HG03575 (cell line): ENCODE data around the gene ATG3.

Experiments used
- ATAC-seq: cut with Tn5 transposase; IDR thresholded peaks from one replicate; pipeline ENCODE4 v1.9.1; 2021; ENCODE audit not compliant: unreplicated experiment, insufficient number of reproducible peaks, low FRiP score; ENCODE audit errors: extremely low read depth

The ATG3 gene

GRCh38 chr3:112561734-112562529 is at the start of gene ATG3, which contains the start of gene SLC35A5:
Gene ATG3 (minus strand): TSS chr3:112561962. CDS start chr3:112561528, 434 bp downstream.
Gene SLC35A5 (plus strand): TSS chr3:112562045. CDS start chr3:112563404, 1,359 bp downstream.
- peak; percentile 52 for ATAC-seq

- no peak for ATAC-seq
These were observed 48.4 kb upstream of the ATG3 start for GRCh38 chr3:112610121-112610520.

GRCh38 chr3:112607863-112608262 is 46.1 kb upstream of the ATG3 start:
- ATAC-seq, result no peak

GRCh38 chr3:112606098-112606497 is 44.3 kb upstream of the ATG3 start:
- no peak for ATAC-seq

GRCh38 chr3:112605285-112605684 is 43.5 kb upstream of the ATG3 start:
- no peak for ATAC-seq

GRCh38 chr3:112604536-112604935 is 42.8 kb upstream of the ATG3 start:
- ATAC-seq, result no peak

GRCh38 chr3:112602217-112602838 is 40.6 kb upstream of the ATG3 start:
- ATAC-seq, result no peak

- ATAC-seq, result no peak
These were observed 37.0 kb upstream of the ATG3 start for GRCh38 chr3:112598731-112599130.

GRCh38 chr3:112597945-112598344 is 36.2 kb upstream of the ATG3 start:
- ATAC-seq, result no peak

- no peak for ATAC-seq
These were observed 33.1 kb upstream of the ATG3 start for GRCh38 chr3:112594856-112595255.

- no peak for ATAC-seq
These were observed 31.5 kb upstream of the ATG3 start for GRCh38 chr3:112593258-112593657.

GRCh38 chr3:112587336-112587735 is 25.6 kb upstream of the ATG3 start:
- no peak for ATAC-seq

- ATAC-seq, result no peak
These were observed 24.0 kb upstream of the ATG3 start for GRCh38 chr3:112585782-112586181.

GRCh38 chr3:112583105-112583504 is 21.3 kb upstream of the ATG3 start:
- ATAC-seq, result no peak

- ATAC-seq, result no peak
These were observed 20.6 kb upstream of the ATG3 start for GRCh38 chr3:112582244-112582874.

- no peak for ATAC-seq
These were observed 17.9 kb upstream of the ATG3 start for GRCh38 chr3:112579697-112580096.

GRCh38 chr3:112579232-112579631 is 17.5 kb upstream of the ATG3 start:
- ATAC-seq, result no peak

- ATAC-seq, result no peak
These were observed 10.9 kb upstream of the ATG3 start for GRCh38 chr3:112572701-112573100.

- ATAC-seq, result no peak
These were observed 7.5 kb upstream of the ATG3 start for GRCh38 chr3:112569265-112569664.

GRCh38 chr3:112568642-112569041 is 6.9 kb upstream of the ATG3 start:
- no peak for ATAC-seq
